ENCODE measurements around the gene PIK3C2G. TPM values are rescaled to one million over a fixed set of nuclear protein-coding genes. Genes with fewer than 3 reads are reported as not detected.
"Not testable (repeated sequence)": the region's sequence is repeated elsewhere in the genome, so short reads cannot be mapped to it uniquely, and the experiment has no call there.

Gene PIK3C2G
- total RNA-seq, 1 donor, result not detected

DNA sequence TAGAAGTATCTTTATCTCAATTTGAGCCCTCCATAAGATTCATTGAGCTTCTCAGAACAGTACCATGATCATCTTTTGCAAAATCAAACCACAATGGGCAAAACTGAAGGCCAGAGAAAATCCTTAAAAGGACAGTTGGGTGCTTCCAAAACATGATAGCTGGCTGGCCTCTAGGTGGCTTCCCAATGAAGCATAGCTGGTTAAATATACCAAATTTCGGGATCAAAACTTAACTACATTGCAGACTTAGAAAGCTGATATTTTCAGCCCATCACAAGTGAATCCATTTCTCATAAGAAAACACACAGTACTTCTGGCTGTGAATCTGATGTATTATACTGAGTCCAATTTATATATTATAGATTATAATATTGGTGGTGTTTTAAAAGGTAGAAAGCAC, 15.3 kb upstream of the PIK3C2G start:
- Histone ChIP-seq H3K27ac (ENCODE audit: low read depth, low read length) (no peak overlapping the region), H3K79me2 (ENCODE audit: insufficient read depth, low read length) (no peaks in the 10 kb centered on the region), H3K4me1 (ENCODE audit: insufficient read depth, low read length) (no peaks in the 10 kb centered on the region), H3K9me3 (ENCODE audit: low read depth, low read length) (no peaks in the 10 kb centered on the region), H3K4me2 (ENCODE audit: insufficient read depth, low read length) (no peak overlapping the region), H3K4me3 (ENCODE audit: insufficient read depth, low read length) (no peak overlapping the region), H3K36me3 (ENCODE audit: insufficient read depth, low read length) (no peaks in the 10 kb centered on the region), H4K20me1 (ENCODE audit: insufficient read depth, low read length) (no peaks in the 10 kb centered on the region), H2AFZ (ENCODE audit: low read length) (no peak overlapping the region), H3K27me3 (ENCODE audit: insufficient read depth, low read length) (no peaks in the 10 kb centered on the region)
- TF ChIP-seq, protein P1, sequence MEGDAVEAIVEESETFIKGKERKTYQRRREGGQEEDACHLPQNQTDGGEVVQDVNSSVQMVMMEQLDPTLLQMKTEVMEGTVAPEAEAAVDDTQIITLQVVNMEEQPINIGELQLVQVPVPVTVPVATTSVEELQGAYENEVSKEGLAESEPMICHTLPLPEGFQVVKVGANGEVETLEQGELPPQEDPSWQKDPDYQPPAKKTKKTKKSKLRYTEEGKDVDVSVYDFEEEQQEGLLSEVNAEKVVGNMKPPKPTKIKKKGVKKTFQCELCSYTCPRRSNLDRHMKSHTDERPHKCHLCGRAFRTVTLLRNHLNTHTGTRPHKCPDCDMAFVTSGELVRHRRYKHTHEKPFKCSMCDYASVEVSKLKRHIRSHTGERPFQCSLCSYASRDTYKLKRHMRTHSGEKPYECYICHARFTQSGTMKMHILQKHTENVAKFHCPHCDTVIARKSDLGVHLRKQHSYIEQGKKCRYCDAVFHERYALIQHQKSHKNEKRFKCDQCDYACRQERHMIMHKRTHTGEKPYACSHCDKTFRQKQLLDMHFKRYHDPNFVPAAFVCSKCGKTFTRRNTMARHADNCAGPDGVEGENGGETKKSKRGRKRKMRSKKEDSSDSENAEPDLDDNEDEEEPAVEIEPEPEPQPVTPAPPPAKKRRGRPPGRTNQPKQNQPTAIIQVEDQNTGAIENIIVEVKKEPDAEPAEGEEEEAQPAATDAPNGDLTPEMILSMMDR (IDR thresholded peaks at IDR 0.05; ENCODE audit: extremely low read depth, low read depth, low read length), result peak; percentile 28
- DNase-seq (ENCODE audit: insufficient read length, low spot score, missing footprints), result no peak

DNA sequence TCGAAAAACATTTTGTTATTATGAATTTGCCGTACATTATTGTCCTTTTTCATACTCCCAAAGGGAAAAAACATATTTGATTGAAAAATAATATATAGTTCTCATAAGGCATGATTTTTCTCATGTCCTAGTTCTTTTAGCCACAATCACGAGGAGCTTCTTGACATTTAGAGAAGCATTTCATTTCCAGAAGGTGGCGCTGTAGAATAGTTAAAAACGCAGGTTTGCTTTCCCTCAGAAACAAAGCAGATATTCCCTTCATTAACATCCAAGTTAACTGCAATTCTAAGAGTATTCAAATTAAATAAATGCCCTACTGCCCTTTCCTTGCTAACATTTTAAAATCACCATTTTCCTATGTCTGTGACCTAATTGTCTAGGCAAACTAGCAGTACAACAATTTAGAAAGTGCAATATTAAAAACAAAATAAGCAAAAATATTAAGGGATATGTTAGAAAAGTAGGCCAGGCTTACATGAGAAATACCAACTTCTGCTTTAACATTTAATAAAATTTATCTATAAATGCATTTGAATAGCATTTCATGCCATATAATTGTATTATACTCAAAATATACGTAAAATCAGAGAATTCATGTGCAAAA, 10.9 kb upstream of the PIK3C2G start:
- no peak overlapping the region for H2AFZ ChIP-seq (ENCODE audit: low read length)
- TF ChIP-seq, protein P1 (IDR thresholded peaks at IDR 0.05; ENCODE audit: extremely low read depth, low read depth, low read length), result peak; percentile 74

DNA sequence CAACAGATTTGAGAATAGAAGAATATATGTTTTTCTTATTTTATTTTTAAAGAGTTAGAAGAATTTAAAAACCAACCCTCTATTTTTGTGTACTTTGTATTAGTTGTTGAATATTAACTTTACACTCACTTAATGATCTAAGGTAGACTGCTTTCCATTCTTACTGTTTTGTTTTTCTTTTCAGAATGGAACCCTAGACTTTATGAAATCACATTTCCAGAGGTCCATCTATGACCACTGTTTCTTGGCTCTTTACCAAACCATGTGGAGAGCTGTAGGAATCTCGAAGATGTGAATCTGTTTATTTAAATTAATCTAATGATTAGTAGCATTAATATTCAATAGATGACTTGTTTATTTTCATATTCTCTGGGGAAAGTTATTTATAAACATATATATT, 7.2 kb upstream of the PIK3C2G start:
- no peak for DNase-seq (ENCODE audit: insufficient read length, low spot score, missing footprints)
- Histone ChIP-seq H3K9me3 (ENCODE audit: low read depth, low read length) (no peaks in the 10 kb centered on the region), H3K36me3 (ENCODE audit: insufficient read depth, low read length) (no peaks in the 10 kb centered on the region), H3K4me2 (ENCODE audit: insufficient read depth, low read length) (no peak overlapping the region), H3K27me3 (ENCODE audit: insufficient read depth, low read length) (no peaks in the 10 kb centered on the region), H3K79me2 (ENCODE audit: insufficient read depth, low read length) (no peaks in the 10 kb centered on the region), H3K27ac (ENCODE audit: low read depth, low read length) (no peak overlapping the region), H3K4me3 (ENCODE audit: insufficient read depth, low read length) (no peak overlapping the region), H4K20me1 (ENCODE audit: insufficient read depth, low read length) (no peaks in the 10 kb centered on the region), H2AFZ (ENCODE audit: low read length) (no peak overlapping the region), H3K4me1 (ENCODE audit: insufficient read depth, low read length) (no peaks in the 10 kb centered on the region)
- TF ChIP-seq, protein P1 (IDR thresholded peaks at IDR 0.05; ENCODE audit: extremely low read depth, low read depth, low read length), result no peak

More for the DNA sequence above, 10.9 kb upstream of the PIK3C2G start:
- Histone ChIP-seq H3K9me3 (ENCODE audit: low read depth, low read length) (no peaks in the 10 kb centered on the region), H3K4me3 (ENCODE audit: insufficient read depth, low read length) (no peak overlapping the region), H4K20me1 (ENCODE audit: insufficient read depth, low read length) (no peaks in the 10 kb centered on the region), H3K4me1 (ENCODE audit: insufficient read depth, low read length) (no peaks in the 10 kb centered on the region), H3K79me2 (ENCODE audit: insufficient read depth, low read length) (no peaks in the 10 kb centered on the region), H3K4me2 (ENCODE audit: insufficient read depth, low read length) (no peak overlapping the region), H3K36me3 (ENCODE audit: insufficient read depth, low read length) (no peaks in the 10 kb centered on the region), H3K27ac (ENCODE audit: low read depth, low read length) (no peak overlapping the region), H3K27me3 (ENCODE audit: insufficient read depth, low read length) (no peaks in the 10 kb centered on the region)
- peak; percentile 92 for DNase-seq (ENCODE audit: insufficient read length, low spot score, missing footprints)

DNA sequence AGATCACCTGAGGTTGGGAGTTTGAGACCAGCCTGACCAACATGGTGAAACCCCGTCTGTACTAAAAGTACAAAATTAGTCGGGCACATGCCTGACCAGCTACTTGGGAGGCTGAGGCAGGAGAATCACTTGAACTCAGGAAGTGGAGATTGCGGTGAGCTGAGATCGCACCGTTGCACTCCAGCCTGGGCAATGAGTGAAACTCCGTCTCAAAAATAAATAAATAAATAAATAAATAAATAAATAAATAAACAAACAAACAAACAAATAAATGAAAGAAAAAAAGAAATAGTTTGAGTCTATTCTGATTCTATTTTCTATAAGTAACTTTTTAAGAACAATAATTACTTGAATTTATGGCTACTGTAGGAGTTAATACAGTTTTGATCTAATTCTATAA, 6.3 kb upstream of the PIK3C2G start:
- H3K36me3 ChIP-seq (ENCODE audit: insufficient read depth, low read length); H3K79me2 ChIP-seq (ENCODE audit: insufficient read depth, low read length); H2AFZ ChIP-seq (ENCODE audit: low read length); H3K4me2 ChIP-seq (ENCODE audit: insufficient read depth, low read length); H4K20me1 ChIP-seq (ENCODE audit: insufficient read depth, low read length); H3K9me3 ChIP-seq (ENCODE audit: low read depth, low read length); H3K4me1 ChIP-seq (ENCODE audit: insufficient read depth, low read length); DNase-seq (ENCODE audit: insufficient read length, low spot score, missing footprints); H3K27ac ChIP-seq (ENCODE audit: low read depth, low read length); H3K4me3 ChIP-seq (ENCODE audit: insufficient read depth, low read length); H3K27me3 ChIP-seq (ENCODE audit: insufficient read depth, low read length): not testable (repeated sequence)
